ENCODE measurements around the gene LIPA.
"Not testable (repeated sequence)": the region's sequence is repeated elsewhere in the genome, so short reads cannot be mapped to it uniquely, and the experiment has no call there.

The LIPA gene

GRCh38 chr10:89270153-89270483 lies 18.5 kb upstream of the LIPA start:
- no peak for DNase-seq (ENCODE audit: low read depth, low spot score)

GRCh38 chr10:89269433-89270152 lies 18.0 kb upstream of the LIPA start:
- no peak for DNase-seq (ENCODE audit: low read depth, low spot score)

- no peak for DNase-seq (ENCODE audit: low read depth, low spot score)
These were observed 15.3 kb upstream of the LIPA start for GRCh38 chr10:89266721-89267453.

GRCh38 chr10:89263531-89263930 lies 12.0 kb upstream of the LIPA start:
- no peak for DNase-seq (ENCODE audit: low read depth, low spot score)

GRCh38 chr10:89263091-89263490 lies 11.5 kb upstream of the LIPA start:
- DNase-seq (ENCODE audit: low read depth, low spot score): no peak

GRCh38 chr10:89262086-89263051 lies 10.8 kb upstream of the LIPA start:
- DNase-seq (ENCODE audit: low read depth, low spot score): no peak

- DNase-seq (ENCODE audit: low read depth, low spot score): no peak
These were observed 7.3 kb upstream of the LIPA start for GRCh38 chr10:89258881-89259280.

- no peak for DNase-seq (ENCODE audit: low read depth, low spot score)
These were observed 6.0 kb upstream of the LIPA start for GRCh38 chr10:89257581-89257980.

GRCh38 chr10:89256962-89257361 lies 5.4 kb upstream of the LIPA start:
- no peak for DNase-seq (ENCODE audit: low read depth, low spot score)

GRCh38 chr10:89256340-89256739 lies 4.8 kb upstream of the LIPA start:
- DNase-seq (ENCODE audit: low read depth, low spot score): no peak

- no peak for DNase-seq (ENCODE audit: low read depth, low spot score)
These were observed 4.2 kb upstream of the LIPA start for GRCh38 chr10:89255793-89256192.

- DNase-seq (ENCODE audit: low read depth, low spot score): not testable (repeated sequence)
These were observed 3.6 kb upstream of the LIPA start for GRCh38 chr10:89255091-89255579.

- DNase-seq (ENCODE audit: low read depth, low spot score): no peak
These were observed 630 bp upstream of the LIPA start for GRCh38 chr10:89252225-89252585.

- no peak for DNase-seq (ENCODE audit: low read depth, low spot score)
These were observed 638 bp downstream of the LIPA start for GRCh38 chr10:89250865-89251408.

GRCh38 chr10:89248990-89249389 lies 2.6 kb downstream of the LIPA start:
- no peak for DNase-seq (ENCODE audit: low read depth, low spot score)

GRCh38 chr10:89247623-89248022 lies 4.0 kb downstream of the LIPA start:
- not testable (repeated sequence) for DNase-seq (ENCODE audit: low read depth, low spot score)

GRCh38 chr10:89245802-89246201 lies 5.8 kb downstream of the LIPA start:
- DNase-seq (ENCODE audit: low read depth, low spot score): no peak

GRCh38 chr10:89242840-89243568 lies 8.6 kb downstream of the LIPA start:
- DNase-seq (ENCODE audit: low read depth, low spot score): no peak

GRCh38 chr10:89242345-89242684 lies 9.3 kb downstream of the LIPA start:
- DNase-seq (ENCODE audit: low read depth, low spot score): no peak

GRCh38 chr10:89241486-89242344 lies 9.9 kb downstream of the LIPA start:
- DNase-seq (ENCODE audit: low read depth, low spot score): no peak
